Astrocyte (in vitro differentiated cells and primary cell): ENCODE results near the gene FBLIM1. TPM values are rescaled to one million over a fixed set of nuclear protein-coding genes. Genes with fewer than 3 reads are reported as not detected.
"Not testable (repeated sequence)": the region's sequence is repeated elsewhere in the genome, so short reads cannot be mapped to it uniquely, and the experiment has no call there.

ENCODE experiments used
- DNase-seq: peaks from one replicate; pipeline ENCODE4 v3.0.0-alpha.2; 2010; ENCODE audit warnings: low read depth
- FAIRE-seq: peaks from 2 replicates; lab custom pipeline; 2011; peaks lifted over from hg19 to GRCh38; lab: Jason Lieb, UNC
- H2AFZ ChIP-seq: 2 replicates; pipeline ENCODE4 v1.6.0; 2012; ENCODE audit warnings: low read depth, low read length, inconsistent platforms
- H3K27ac ChIP-seq: 2 replicates; pipeline ENCODE4 v1.5.1; 2011; ENCODE audit warnings: low read depth, low read length, inconsistent platforms
- H3K27me3 ChIP-seq: 2 replicates; pipeline ENCODE4 v1.6.0; 2011; ENCODE audit warnings: low read length, inconsistent platforms; ENCODE audit not compliant: insufficient read depth
- H3K36me3 ChIP-seq: 2 replicates; pipeline ENCODE4 v1.5.1; 2011; ENCODE audit warnings: low read length, inconsistent platforms; ENCODE audit not compliant: insufficient read depth
- H3K4me1 ChIP-seq: 2 replicates; pipeline ENCODE4 v1.5.1; 2011; ENCODE audit warnings: low read length, inconsistent platforms; ENCODE audit not compliant: insufficient read depth
- H3K4me2 ChIP-seq: 2 replicates; pipeline ENCODE4 v1.6.0; 2012; ENCODE audit warnings: low read length, inconsistent platforms
- H3K4me3 ChIP-seq: 2 replicates; pipeline ENCODE4 v1.5.1; 2011; ENCODE audit warnings: low read depth, mild to moderate bottlenecking, low read length, inconsistent platforms; ENCODE audit not compliant: insufficient read depth
- H3K79me2 ChIP-seq: 2 replicates; pipeline ENCODE4 v1.6.0; 2012; ENCODE audit warnings: mild to moderate bottlenecking, low read length, inconsistent platforms; ENCODE audit not compliant: insufficient read depth
- H3K9ac ChIP-seq: 2 replicates; pipeline ENCODE4 v1.6.0; 2012; ENCODE audit warnings: mild to moderate bottlenecking, low read length, inconsistent platforms
- H3K9me3 ChIP-seq: 2 replicates; pipeline ENCODE4 v1.5.1; 2012; ENCODE audit warnings: low read depth, mild to moderate bottlenecking, low read length, inconsistent platforms; ENCODE audit not compliant: insufficient read depth
- H4K20me1 ChIP-seq: 2 replicates; pipeline ENCODE4 v1.6.0; 2012; ENCODE audit warnings: low read length, inconsistent platforms; ENCODE audit not compliant: insufficient read depth
- H3K27ac Mint-ChIP-seq: one replicate; pipeline ENCODE4 v1.8.0; 2021; ENCODE audit warnings: mild to moderate bottlenecking, mixed read lengths; ENCODE audit not compliant: unreplicated experiment
- H3K27me3 Mint-ChIP-seq: one replicate; pipeline ENCODE4 v1.8.0; 2021; ENCODE audit warnings: low read depth, mixed read lengths; ENCODE audit not compliant: unreplicated experiment
- H3K36me3 Mint-ChIP-seq: one replicate; pipeline ENCODE4 v1.8.0; 2021; ENCODE audit warnings: low read depth, mixed read lengths; ENCODE audit not compliant: unreplicated experiment
- H3K4me1 Mint-ChIP-seq: one replicate; pipeline ENCODE4 v1.8.0; 2021; ENCODE audit warnings: low read depth, mixed read lengths; ENCODE audit not compliant: unreplicated experiment
- H3K4me3 Mint-ChIP-seq: one replicate; pipeline ENCODE4 v1.8.0; 2021; ENCODE audit warnings: mild to moderate bottlenecking, moderate library complexity, mixed read lengths; ENCODE audit not compliant: unreplicated experiment
- H3K9me3 Mint-ChIP-seq: one replicate; pipeline ENCODE4 v1.8.0; 2021; ENCODE audit warnings: mild to moderate bottlenecking, mixed read lengths; ENCODE audit not compliant: unreplicated experiment
- CTCF ChIP-seq: IDR thresholded peaks from 2 replicates; pipeline ENCODE4 v1.5.1; 2011; ENCODE audit warnings: low read depth, mild to moderate bottlenecking, inconsistent platforms, low read length, moderate library complexity; ENCODE audit not compliant: insufficient read depth
- EZH2 ChIP-seq: IDR thresholded peaks from 2 replicates; pipeline ENCODE4 v1.6.1; 2012; ENCODE audit warnings: mild to moderate bottlenecking, low read length, inconsistent platforms; ENCODE audit not compliant: insufficient read depth
- total RNA-seq: library from RNA; stranded (reverse); gene quantifications from 2 replicates; pipeline ENCODE4 v1.2.1, GENCODE V29; 2021

Gene FBLIM1
- total RNA-seq, 1 donor from 2014 or later, result 179 TPM

GRCh38 chr1:15825800-15826199, 67.2 kb downstream of the FBLIM1 start:
- Mint-ChIP-seq H3K9me3 (no peaks in the 10 kb centered on the region), H3K4me1 (peaks cover 3% of the 10 kb centered on the region), H3K4me3 (no peak overlapping the region), H3K27me3 (no peaks in the 10 kb centered on the region), H3K36me3 (no peaks in the 10 kb centered on the region), H3K27ac (no peak overlapping the region)
- H3K9ac ChIP-seq, result no peak overlapping the region
- no peak overlapping the region for H3K4me3 ChIP-seq
- no peaks in the 10 kb centered on the region for H3K79me2 ChIP-seq
- no peak overlapping the region for H3K27ac ChIP-seq
- no peak for TF ChIP-seq EZH2
- no peak for TF ChIP-seq CTCF
- no peaks in the 10 kb centered on the region for H3K36me3 ChIP-seq
- H4K20me1 ChIP-seq, result no peaks in the 10 kb centered on the region
- DNase-seq (peak; percentile 43), FAIRE-seq (peak; percentile 49)
- H3K27me3 ChIP-seq, result no peaks in the 10 kb centered on the region
- no peaks in the 10 kb centered on the region for H3K9me3 ChIP-seq
- H3K4me1 ChIP-seq, result no peaks in the 10 kb centered on the region
- H3K4me2 ChIP-seq, result no peak overlapping the region
- H2AFZ ChIP-seq, result no peak overlapping the region

- no peak for DNase-seq
- H3K9me3 ChIP-seq, result no peaks in the 10 kb centered on the region
- no peaks in the 10 kb centered on the region for H3K36me3 ChIP-seq
- FAIRE-seq, result no peak
- Mint-ChIP-seq H3K4me3 (no peak overlapping the region), H3K27me3 (no peaks in the 10 kb centered on the region), H3K4me1 (peaks cover 6% of the 10 kb centered on the region), H3K27ac (no peak overlapping the region), H3K9me3 (no peaks in the 10 kb centered on the region), H3K36me3 (peaks cover 1% of the 10 kb centered on the region)
- no peak overlapping the region for H3K4me2 ChIP-seq
- H3K9ac ChIP-seq, result no peak overlapping the region
- H4K20me1 ChIP-seq, result no peaks in the 10 kb centered on the region
- no peaks in the 10 kb centered on the region for H3K79me2 ChIP-seq
- H3K4me3 ChIP-seq, result no peak overlapping the region
- no peak overlapping the region for H3K27ac ChIP-seq
- H2AFZ ChIP-seq, result no peak overlapping the region
- H3K27me3 ChIP-seq, result no peaks in the 10 kb centered on the region
- TF ChIP-seq EZH2, result no peak
- no peak for TF ChIP-seq CTCF
- no peaks in the 10 kb centered on the region for H3K4me1 ChIP-seq
Observed at GRCh38 chr1:15826810-15827507, 68.4 kb downstream of the FBLIM1 start.

- not testable (repeated sequence) for H3K9me3 Mint-ChIP-seq, H3K4me3 ChIP-seq, H3K27ac Mint-ChIP-seq, H3K9ac ChIP-seq, H3K27ac ChIP-seq, H3K36me3 ChIP-seq, H3K79me2 ChIP-seq, H3K27me3 ChIP-seq, H3K9me3 ChIP-seq, DNase-seq, H3K4me1 ChIP-seq, FAIRE-seq, H3K4me3 Mint-ChIP-seq, H2AFZ ChIP-seq, H3K27me3 Mint-ChIP-seq, H3K36me3 Mint-ChIP-seq, H3K4me2 ChIP-seq, H4K20me1 ChIP-seq, H3K4me1 Mint-ChIP-seq
Observed at GRCh38 chr1:15827567-15827966, 69.0 kb downstream of the FBLIM1 start.

- H4K20me1 ChIP-seq, H3K4me1 Mint-ChIP-seq, H3K9me3 Mint-ChIP-seq, H3K36me3 Mint-ChIP-seq, H3K4me3 Mint-ChIP-seq, H3K27me3 ChIP-seq, H3K27ac Mint-ChIP-seq, H3K9ac ChIP-seq, H3K4me3 ChIP-seq, H3K4me1 ChIP-seq, H2AFZ ChIP-seq, FAIRE-seq, H3K36me3 ChIP-seq, H3K27me3 Mint-ChIP-seq, DNase-seq, H3K9me3 ChIP-seq, H3K4me2 ChIP-seq, H3K27ac ChIP-seq: not testable (repeated sequence)
- peaks cover 12% of the 10 kb centered on the region for H3K79me2 ChIP-seq
Observed at GRCh38 chr1:15828931-15829330, 70.3 kb downstream of the FBLIM1 start.
